Spleen (tissue), 3 donors: Measurements from ENCODE around the gene AKT3.

Experiments
- POLR2A ChIP-seq, 3 donors: fragments of 450-650 bp; IDR thresholded peaks; one replicate each; pipeline ENCODE4 v1.5.1; 2017; ENCODE audit warnings: antibody characterized with exemption in 3 of 3, mild to moderate bottlenecking in 1 of 3
- POLR2AphosphoS5 ChIP-seq, 3 donors: sonication (generic); formaldehyde crosslinking; IDR thresholded peaks; one replicate each; pipeline ENCODE4 v1.5.1; 2017; ENCODE audit warnings: antibody characterized with exemption in 3 of 3

DNA sequence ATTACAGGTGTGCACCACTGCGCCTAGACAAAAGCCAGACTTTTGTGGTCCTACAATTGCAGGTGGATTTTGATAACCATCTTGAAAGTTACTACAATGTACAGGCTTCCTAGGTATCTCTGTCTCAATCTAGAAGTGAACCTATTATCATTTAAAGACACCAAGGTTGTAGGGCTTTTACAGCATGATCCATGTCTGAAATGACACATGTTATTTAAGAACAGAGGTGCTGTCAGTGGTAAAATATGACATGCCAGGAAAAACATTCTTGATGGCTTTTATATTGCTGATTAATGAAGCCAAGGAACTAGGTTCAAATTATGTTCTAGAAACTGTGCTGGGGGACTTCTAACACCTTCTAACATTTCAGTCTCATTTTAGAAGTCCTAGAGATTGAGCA, 341.1 kb downstream of the AKT3 start:
- TF ChIP-seq POLR2AphosphoS5 (IDR thresholded peaks at IDR 0.05) (no peak), POLR2A (IDR thresholded peaks at IDR 0.05) (no peak)
